Measurements from ENCODE around the gene BCCIP.

The BCCIP gene

DNA sequence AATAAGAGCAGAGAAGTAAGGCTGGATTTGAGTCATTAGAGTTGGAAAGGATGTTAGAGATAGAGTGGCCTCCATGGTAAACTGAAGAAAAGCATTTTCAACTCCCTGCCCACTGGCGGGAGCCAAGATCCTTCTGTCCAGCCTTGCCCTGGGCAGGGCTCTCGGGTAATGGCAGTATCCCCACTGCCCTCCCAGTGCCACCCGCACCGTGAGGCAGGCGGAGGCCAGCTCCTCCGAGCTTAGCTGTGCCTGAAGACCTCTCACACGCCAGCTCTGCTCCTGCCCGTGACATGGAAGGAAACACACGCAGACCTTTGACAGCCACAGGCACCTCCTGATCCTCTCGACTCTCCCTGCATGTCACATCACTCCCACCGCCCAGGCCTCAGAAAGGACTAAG lies 22.3 kb downstream of the BCCIP start:
- DNase-seq, result no peak

- DNase-seq, result no peak
Measured at GRCh38 chr10:125846894-125847293, 23.5 kb downstream of the BCCIP start.

GRCh38 chr10:125848371-125848770 lies 25.0 kb downstream of the BCCIP start:
- DNase-seq, result no peak

GRCh38 chr10:125848857-125849256 lies 25.5 kb downstream of the BCCIP start:
- no peak for DNase-seq

GRCh38 chr10:125849448-125849847 lies 26.1 kb downstream of the BCCIP start:
- no peak for DNase-seq

DNA sequence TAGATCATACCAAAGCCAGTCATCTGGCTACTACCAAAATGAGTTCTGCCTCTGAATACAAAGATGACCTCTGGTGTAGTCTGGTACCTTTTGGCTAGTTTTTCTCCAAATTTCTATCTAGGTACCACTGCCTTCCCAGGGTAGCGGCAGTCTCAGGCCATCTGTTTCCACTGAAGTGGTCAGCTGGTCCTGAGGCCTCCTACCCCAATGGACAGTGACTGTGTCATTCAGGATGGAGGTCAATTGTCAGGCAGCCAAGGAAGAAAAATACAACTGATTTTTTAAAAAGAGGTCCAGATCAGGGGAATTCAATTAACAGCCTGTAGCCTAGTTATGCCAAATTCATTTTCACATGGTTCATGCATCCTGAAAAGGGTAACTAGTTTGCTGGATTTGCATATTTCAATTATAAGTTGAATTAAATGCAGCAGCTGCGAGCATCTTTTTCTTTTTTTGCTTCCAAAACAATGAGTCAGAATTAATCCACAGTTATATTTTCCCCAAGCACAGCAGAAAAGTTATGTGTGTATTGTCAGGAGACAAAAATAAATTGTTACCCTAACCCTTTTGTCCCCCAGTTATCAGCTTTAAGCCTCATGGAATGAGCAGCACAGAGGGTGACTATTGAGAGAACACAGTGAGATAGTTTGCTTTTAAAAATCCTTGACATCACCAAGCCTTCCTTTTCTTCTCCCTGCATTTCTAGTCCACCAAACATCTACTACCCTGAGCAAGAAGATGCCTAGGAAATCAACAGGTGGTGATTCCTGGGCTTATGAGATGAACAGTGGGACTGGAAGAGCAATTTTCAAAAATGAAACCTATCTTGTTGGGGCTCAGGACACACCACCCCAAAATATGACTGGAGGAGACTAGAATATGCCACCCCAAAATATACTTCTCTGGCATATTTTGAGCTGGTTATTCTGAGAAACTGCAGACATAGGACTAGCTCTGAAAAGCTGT lies 27.7 kb downstream of the BCCIP start:
- DNase-seq, result no peak

DNA sequence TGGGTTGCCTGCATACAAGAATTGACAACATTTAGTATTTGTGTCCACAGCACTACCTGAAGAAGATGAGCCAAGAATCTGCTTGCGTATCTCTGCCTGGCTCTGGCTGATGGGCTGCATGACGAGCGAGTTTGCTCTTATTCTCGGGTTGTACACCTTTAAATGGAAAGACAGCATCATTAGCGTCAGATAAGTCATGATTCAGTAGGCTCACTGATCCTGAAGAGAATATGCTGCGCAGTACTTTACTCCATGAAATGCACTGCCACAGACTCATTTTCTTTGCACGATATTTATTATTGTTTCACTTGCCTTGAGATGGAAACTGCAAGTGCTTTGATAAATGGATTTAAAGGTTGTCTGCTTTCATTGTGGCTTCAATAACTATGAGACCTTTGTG lies 29.1 kb downstream of the BCCIP start:
- DNase-seq, result no peak

DNA sequence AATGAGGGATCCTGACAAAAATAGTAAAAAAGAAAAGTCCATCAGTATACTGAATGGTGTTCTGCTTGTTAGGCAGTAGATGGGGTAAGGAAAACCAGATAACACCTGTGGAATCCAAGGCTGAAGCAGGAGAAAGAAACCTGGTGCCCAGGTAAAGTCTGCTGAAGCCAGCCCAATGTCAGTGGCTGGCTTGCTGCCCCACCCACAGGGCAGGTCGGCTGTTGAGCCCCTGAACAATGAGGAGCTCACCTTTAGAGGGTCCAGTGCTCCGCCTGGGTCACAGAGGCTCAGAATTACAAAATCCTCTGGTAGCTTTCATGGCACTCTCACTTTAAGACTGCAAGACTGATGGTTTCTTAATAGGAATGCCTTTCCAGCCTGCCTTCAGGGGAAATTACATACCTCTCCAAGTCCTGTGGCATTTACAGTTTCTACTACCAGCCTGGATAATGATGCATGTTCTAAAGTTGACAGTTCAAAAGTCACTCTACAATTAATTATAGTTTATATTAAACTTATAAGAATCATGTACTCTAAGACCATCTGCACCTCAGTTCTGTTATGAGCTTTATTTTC lies 33.9 kb downstream of the BCCIP start:
- DNase-seq, result no peak

GRCh38 chr10:125859128-125859817 lies 35.9 kb downstream of the BCCIP start:
- no peak for DNase-seq

- no peak for DNase-seq
Measured at GRCh38 chr10:125865120-125865519, 41.8 kb downstream of the BCCIP start.

DNA sequence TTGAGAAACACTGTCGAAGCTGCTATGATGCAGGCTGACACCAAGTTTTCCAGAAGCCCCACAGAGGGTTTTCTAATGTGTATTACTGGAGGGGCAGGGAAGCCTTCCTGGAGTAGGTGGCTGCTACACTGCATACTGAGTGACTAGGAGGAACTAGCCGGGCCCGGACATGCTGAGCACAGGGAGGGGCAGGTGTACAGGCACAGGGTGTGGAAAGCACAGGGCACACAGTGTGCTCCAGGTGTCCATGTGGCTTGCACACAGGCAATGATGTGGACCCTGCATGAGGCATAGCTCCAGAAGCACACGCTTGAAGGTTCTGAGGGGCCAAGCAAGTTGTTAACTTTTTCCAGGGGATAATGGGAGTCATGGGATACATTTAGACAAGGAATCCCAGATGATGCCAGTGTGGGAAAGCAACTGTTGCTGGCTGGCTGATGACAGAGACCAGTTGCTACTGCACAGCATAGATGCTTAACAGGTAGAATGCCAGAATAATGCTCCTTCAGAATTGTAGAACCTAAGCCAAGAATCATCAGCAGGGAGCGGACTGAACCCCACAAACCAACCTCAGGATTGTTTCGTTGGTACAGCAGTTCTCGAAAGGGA lies 43.2 kb downstream of the BCCIP start:
- DNase-seq, result no peak

- peak in 1 of 2 experiments; percentile 33 for DNase-seq
Measured at GRCh38 chr10:125868372-125868975, 45.1 kb downstream of the BCCIP start.

DNA sequence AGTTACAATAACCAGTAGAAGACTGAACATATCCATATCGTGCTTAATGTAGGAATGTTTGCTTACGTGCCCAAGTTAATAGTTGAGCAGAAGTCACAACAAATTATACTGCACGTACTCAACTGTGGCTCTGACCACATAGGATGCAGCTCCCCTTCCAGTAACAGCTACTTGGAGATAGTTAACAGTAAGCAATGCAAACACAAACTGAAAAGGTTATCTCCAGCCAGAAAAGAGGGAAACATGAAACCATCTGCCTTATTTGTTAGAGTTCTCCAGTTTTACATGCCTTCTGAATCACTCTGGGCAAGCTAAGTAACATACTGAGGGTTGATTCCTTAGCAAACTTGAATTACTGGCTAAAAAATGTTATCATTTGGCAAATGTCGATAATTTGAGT lies 48.0 kb downstream of the BCCIP start:
- DNase-seq, result no peak

DNA sequence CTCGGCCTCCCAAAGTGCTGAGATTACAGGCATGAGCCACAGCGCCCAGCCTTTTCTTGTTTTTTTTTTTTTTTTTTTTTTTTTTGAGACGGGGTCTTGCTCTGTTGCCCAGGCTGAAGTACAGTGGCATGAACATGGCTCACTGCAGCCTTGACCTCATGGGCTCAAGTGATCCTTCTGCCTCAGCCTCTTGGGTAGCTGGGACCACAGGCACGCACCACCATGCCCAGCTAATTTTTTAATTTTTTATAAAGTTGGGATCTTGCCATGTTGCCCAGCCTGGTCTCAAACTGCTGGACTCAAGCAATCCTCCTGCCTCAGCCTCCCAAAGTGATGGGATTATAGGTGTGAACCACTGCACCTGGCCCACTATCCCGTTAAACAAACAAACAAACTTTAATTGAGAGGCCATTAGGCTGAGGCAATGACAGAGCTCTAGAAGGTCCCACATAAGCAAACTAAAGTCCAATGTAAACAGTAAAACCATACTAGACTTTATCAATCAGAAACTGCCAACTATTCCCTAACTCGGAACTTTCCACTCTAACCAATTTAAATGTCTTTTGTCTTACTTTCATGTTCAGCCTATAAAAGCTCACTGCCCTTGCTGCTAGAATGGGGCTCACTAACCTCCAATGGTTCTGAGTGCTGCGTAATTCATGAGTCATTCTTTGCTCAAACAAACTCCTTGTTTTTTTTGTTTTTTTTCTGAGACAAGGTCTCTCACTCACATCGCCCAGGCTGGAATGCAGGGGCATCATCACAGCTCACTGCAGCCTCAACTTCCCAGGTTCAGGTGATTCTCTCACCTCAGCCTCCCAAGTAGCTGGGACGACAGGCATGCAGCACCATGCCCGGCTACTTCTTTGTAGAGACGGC lies 55.9 kb downstream of the BCCIP start:
- DNase-seq, result no peak

- no peak for DNase-seq
Measured at GRCh38 chr10:125880719-125881118, 57.4 kb downstream of the BCCIP start.

DNA sequence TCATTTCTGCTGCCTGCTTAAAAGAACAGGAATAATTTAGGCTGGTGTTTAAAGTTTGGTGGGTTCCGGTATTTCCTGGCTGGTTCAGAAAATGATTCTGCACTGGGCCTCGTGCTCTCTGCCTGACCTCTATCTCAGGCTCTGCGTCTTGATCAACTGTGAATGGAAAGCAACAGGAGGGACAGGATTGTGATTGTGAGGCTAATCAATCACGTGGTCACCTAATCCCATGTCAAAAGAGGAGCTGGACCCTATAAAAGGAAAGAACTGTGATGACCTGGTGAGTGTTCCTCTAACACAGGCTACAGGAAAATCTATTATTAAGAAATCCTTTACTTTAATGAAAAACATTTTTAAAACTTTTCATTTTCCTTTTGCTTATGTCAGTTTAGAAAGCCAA lies 57.8 kb downstream of the BCCIP start, which contains the start of gene DHX32:
DHX32 (minus strand) TSS at position 101 of the 400 bp plus-strand sequence. CDS start 468 bp downstream, outside the sequence.
- no peak for DNase-seq

DNA sequence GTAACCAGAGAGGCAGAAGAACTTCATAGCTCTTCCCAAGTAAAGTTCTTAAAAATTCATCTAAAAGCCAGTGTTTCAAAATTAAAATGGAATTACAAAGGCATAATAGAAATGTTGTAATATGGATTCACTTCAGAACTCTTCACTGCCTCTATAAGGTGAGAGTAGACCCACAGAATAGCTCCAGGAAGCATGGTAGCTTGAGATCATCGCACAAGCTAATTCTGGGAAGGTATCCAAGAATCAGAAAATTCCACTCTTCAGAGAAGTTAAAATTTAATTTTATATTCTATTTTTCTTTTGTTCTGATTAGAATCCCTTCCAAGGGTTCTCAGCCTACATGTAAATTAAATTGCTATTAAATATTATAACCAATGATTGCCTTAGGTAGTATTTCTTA lies 59.2 kb downstream of the BCCIP start:
- DNase-seq, result no peak

- DNase-seq, result no peak
Measured at GRCh38 chr10:125883211-125883610, 59.9 kb downstream of the BCCIP start.
